ENCODE data around the gene CD81. TPM values are rescaled to one million over a fixed set of nuclear protein-coding genes. Genes with fewer than 3 reads are reported as not detected.

Gene CD81
- total and polyA plus RNA-seq, 10 of the 15 experiments (the other 5 are each of a cell fraction or from before 2014, with no cell fraction given) = 2.0 to 145 (median 57.2) TPM

DNA sequence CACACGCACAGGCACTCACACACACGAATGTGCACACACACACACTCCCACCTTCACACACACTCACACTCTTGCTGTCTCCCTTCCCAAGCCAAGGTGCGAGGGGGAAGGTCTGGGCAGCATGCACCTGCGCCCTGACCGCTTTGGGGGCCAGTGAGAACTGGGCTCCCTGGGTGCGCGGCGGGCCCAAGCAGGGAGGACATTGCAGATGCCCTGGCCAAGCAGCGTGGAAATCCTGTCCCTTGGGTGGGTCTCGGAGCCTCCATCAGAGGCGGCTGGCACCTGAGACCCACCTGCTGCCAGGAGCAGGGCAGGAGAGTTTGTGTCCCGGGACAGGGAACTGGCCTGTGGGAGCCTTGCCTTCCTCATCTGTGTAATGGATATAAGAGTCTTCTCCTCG, 3.3 kb downstream of the CD81 start (continued):
- TF ChIP-seq PRDM15 (CRISPR knock-in tag; IDR thresholded peaks at IDR 0.05) (no peak), MEF2B (IDR thresholded peaks at IDR 0.05; ENCODE audit: partially characterized antibody, poor library complexity, severe bottlenecking) (no peak), NFYA (IDR thresholded peaks at IDR 0.05; ENCODE audit: borderline replicate concordance, low read depth, low read length) (no peak), RB1 (IDR thresholded peaks at IDR 0.05; ENCODE audit: borderline replicate concordance) (no peak), RELA (IDR thresholded peaks at IDR 0.05; ENCODE audit: borderline replicate concordance, partially characterized antibody) (no peak), FOXM1 (IDR thresholded peaks at IDR 0.05; ENCODE audit: low read depth, low read length) (no peak), CHD1 (IDR thresholded peaks at IDR 0.05; ENCODE audit: low read depth, low read length) (no peak), MXI1 (IDR thresholded peaks at IDR 0.05; ENCODE audit: low read depth, low read length) (no peak), SIX5 (IDR thresholded peaks at IDR 0.05; ENCODE audit: low read depth, low read length, severe bottlenecking) (no peak), ZBED1 (IDR thresholded peaks at IDR 0.05; ENCODE audit: borderline replicate concordance) (no peak), HCFC1 (IDR thresholded peaks at IDR 0.05; ENCODE audit: low read length) (no peak), IKZF1 (conservative IDR thresholded peaks at IDR 0.05) (no peak)
- TF ChIP-seq, protein P1, sequence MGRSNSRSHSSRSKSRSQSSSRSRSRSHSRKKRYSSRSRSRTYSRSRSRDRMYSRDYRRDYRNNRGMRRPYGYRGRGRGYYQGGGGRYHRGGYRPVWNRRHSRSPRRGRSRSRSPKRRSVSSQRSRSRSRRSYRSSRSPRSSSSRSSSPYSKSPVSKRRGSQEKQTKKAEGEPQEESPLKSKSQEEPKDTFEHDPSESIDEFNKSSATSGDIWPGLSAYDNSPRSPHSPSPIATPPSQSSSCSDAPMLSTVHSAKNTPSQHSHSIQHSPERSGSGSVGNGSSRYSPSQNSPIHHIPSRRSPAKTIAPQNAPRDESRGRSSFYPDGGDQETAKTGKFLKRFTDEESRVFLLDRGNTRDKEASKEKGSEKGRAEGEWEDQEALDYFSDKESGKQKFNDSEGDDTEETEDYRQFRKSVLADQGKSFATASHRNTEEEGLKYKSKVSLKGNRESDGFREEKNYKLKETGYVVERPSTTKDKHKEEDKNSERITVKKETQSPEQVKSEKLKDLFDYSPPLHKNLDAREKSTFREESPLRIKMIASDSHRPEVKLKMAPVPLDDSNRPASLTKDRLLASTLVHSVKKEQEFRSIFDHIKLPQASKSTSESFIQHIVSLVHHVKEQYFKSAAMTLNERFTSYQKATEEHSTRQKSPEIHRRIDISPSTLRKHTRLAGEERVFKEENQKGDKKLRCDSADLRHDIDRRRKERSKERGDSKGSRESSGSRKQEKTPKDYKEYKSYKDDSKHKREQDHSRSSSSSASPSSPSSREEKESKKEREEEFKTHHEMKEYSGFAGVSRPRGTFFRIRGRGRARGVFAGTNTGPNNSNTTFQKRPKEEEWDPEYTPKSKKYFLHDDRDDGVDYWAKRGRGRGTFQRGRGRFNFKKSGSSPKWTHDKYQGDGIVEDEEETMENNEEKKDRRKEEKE (IDR thresholded peaks at IDR 0.05) = no peak

Measured in GM12878 (cell line).